Right ventricle myocardium inferior (tissue), 1 donor: Measurements from ENCODE around the gene RNF39. TPM values are rescaled to one million over a fixed set of nuclear protein-coding genes. Genes with fewer than 3 reads are reported as not detected.
A peak's percentile ranks its signal among the peaks of the same experiment; 100 is the strongest.

Experiments used
- ATAC-seq: fragments of 200-7000 bp; cut with Tn5 transposase; one replicate; pipeline ENCODE4 v1.9.1; 2020; ENCODE audit warnings: mild to moderate bottlenecking, moderate library complexity
- DNase-seq: peaks from one replicate; pipeline ENCODE4 v3.0.0; 2021; ENCODE audit errors: missing footprints
- intact Hi-C: fragments of 100-400 bp; cut with DNase I; formaldehyde crosslinking; loops from one replicate; pipeline ENCODE4 v1.11.0; 2022
- total RNA-seq: library from RNA; stranded (reverse); fragmentation: NEBNext Ultra II Directional; extraction: Animal tissue kit (Norgen Biotek cat#: 25700); gene quantifications from one replicate; pipeline ENCODE4 v1.2.1, GENCODE V29; 2021
- donor health status: DM: no; HTN: yes; CAD: no; lungs with severe emphysema.

Gene RNF39
- total RNA-seq, 1 donor from 2014 or later: not detected

DNA sequence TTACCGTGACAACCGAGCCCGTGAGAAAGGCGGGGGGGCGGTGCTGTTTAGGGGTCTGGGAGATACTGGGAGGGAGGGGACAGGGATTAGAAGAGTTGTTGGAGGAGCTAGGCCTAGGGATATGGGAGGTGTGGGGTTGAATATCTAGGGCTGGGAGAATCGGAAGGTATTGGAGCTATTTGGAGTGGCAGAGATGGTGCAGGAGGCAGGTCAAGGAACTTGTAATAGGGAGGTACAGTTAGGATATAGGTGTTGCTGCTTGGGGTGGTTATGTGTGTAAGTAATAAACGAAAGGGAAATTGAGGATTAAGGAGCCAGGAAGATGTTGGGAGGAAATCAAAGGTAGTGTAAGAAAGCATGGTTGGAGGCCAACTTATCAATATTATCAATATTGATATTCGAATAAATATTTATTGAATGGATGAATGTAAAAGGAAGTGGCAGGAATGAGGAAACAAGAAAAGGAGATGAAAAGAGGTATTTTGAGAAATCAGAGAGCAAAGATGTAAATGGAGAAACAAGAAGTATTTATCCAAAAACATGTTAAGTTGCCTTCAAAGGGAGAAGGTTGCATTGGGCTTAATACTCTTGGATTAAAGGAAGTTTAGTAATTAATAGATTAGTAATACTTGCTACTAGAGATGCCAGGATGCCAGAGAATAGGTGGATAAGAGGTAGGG, 8.0 kb downstream of the RNF39 start:
- ATAC-seq (no peak), DNase-seq (peak; percentile 91)
- intact Hi-C loops: loop anchor here (2.0 kb wide), 1 partner anchor 33 kb away; no protein-coding TSS in a partner anchor

DNA sequence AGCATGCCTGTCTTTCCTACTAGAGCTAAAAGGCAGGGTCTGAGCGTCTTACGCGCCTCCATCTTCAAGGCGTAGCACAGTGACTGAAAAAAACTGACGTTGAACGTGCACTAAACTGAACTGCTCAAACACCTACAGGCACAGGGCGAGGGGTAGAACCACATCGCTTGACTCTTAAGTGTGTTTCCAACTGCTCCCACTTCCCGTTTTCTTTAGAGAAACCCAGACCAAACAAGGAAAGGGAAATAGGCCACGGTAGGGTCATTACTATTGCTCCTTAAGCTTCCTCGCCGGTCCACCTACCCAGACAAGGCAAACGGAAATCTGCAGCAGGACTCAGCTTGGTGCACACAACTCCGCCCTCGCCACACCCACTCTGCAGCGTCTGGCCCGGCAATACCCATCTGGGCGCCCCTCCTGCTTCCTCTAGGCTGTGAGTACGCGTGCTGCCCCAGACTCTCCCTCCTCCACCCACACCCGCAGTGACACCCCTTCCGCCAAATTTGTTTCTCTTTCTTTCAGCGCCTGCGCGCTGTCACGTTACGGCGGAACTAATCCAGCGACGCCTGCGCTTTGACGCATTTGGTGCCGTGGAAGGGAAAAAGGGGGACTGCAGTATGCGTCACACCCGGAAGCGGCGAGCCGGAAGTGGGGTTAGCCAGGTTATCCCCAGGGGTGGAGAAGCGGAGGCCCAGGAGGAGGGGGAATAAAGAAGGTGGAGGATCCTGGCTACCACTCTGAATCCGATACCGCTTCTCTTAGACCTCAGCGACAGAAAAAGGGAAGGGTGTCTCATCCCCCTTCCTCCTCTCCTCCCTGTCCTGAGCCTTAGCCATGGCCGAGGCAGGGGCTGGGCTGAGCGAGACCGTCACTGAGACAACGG, 8.8 kb downstream of the RNF39 start, which contains the start of gene PPP1R11:
TSS of gene PPP1R11 (plus strand) at position 622 of the 883 bp plus-strand sequence. CDS start at position 835, 213 bp downstream.
- DNase-seq (peak; percentile 99), ATAC-seq (peak; percentile 99)
- intact Hi-C loops: loop anchor here (2.0 kb wide), 1 partner anchor 34 kb away; no protein-coding TSS in a partner anchor

DNA sequence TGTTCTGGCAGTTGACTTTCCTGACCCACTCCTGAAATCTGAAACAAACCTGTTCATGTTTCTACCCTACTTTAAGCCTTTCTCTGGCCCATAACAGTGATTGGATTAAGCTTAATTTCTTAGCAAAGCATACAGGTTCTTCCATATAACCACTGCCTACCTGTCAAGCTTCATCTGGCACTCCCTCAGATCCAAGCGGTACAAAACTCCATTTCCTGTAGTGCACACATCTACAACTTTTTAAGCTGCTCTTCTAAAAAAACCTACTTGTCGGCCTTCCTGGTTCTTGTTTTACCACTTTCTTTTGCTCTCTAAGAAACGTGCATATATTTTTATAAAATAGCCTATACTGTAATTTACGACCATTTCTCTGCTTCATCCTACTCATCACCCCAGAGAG, 9.5 kb downstream of the RNF39 start:
- DNase-seq (no peak), ATAC-seq (no peak)
- intact Hi-C loops: loop anchor here (2.0 kb wide), 1 partner anchor 35 kb away; no protein-coding TSS in a partner anchor

DNA sequence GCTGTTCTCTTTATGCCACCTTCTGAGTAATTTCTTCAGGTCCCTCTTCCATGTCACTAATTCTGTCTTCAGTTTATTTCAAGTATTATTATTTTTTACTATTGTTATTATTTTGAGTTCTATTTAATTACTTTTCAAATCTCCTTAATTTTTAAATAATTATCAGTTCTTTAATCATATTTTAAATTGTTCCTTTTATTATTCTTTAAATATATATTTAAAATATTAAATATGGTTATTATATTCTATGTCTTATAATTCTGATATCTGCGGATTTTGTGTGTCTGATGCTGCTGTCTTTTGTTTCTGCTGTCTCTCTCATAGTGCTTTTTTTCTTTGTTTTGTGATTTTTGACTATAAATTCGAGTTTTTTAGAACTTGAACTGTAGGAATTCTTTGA, 12.3 kb downstream of the RNF39 start:
- intact Hi-C loops: no loop called here
- ATAC-seq: no peak
- DNase-seq: no peak

DNA sequence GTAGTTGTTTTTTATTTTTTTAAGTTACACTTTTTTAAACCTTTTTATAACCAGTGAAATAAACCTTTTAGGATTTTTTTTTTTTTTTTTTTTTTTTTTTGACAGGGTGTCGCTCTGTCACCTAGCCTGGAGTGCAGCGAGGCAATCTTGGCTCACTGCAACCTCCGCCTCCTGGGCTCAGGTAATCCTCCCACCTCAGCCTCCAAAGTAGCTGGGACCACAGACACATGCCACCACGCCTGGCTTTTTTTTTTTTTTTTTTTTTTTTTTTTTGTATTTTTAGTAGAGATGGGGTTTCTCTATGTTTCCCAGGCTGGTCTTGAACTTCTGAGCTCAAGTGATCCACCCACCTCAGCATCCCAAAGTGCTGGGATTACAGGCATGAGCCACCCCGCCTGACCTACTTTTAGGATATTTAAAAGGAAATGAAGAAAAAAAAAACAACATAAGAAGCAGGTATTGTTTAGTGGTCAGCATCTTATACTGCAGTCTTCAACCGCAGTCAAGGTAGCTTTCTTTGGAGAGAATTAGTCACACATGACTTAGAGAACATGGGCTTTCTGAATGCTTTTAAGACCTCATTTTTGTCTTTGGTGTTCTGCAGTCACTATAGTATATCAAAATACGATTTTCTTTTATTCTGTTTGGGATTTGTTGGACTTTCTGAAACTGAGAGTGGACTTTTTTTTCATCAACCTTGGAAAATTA, 12.9 kb downstream of the RNF39 start:
- DNase-seq (no peak), ATAC-seq (no peak)
- intact Hi-C loops: no loop called here

DNA sequence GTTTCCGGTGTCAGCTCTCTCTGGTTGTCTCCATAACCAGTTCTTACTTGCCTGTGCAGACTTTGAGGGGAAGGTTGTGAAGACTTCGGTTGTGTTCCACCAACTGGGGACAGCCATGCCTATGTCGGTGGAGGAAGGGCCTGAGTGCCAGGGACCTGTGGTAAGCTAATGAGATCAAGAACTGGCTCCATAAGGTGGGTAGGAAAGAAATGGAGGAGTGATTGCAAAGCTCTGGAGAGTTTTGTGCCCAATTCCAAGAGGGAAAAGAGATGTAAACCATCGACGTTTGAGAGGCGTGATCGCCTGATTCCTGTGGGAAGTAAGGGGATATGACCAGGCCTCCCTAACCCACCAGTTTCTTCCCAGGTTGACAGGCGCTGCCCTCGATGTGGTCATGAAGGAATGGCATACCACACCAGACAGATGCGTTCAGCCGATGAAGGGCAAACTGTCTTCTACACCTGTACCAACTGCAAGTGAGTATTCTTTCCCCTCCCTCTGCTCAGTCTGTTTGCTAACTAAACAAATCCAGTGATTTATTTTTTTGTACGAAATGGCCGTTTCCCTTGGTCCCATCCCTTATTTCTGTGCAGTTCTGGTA, 13.6 kb downstream of the RNF39 start:
- intact Hi-C loops: loop anchor here (2.0 kb wide), 1 partner anchor 85 kb away; no protein-coding TSS in a partner anchor
- peak; percentile 5 for ATAC-seq
- DNase-seq: no peak

DNA sequence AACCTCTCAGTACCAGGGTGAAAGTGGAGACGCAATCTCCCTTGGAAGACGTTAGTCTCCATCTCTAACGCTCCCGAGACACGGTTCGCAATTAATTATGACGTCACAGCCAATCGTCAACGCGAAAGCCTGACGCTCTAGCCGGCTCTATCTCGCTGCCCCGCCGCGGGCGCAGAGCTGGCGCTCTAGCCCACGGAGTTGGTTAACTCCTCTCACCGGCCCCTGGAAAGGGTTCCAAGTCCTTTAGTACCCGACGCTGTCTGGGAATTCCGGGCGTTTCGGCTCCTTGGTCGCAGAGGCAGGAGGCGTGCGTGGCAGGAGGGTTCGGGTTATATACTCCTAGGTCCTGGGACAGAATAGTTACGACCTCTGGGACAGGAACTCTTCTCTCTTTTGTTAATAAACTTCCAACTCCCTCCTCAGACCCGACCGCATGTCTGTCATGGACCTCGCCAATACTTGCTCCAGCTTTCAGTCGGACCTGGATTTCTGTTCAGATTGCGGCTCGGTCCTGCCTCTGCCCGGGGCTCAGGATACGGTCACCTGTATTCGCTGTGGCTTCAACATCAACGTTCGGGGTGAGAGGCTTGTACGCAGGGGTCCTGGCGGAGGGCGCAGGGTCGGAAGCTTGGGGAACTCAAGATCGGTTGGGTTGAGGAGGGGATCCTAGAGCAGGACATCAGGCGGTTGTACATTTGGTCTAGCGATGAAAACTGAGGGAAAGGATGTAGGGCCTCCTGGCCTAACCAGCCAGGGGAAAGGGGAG, 14.3 kb downstream of the RNF39 start, which contains the start of gene POLR1H:
TSS of gene POLR1H (plus strand) at position 174 of the 766 bp plus-strand sequence. CDS start at position 434, 260 bp downstream.
- peak; percentile 98 for ATAC-seq
- peak; percentile 94 for DNase-seq
- intact Hi-C loops: loop anchor here (2.0 kb wide), 1 partner anchor 84 kb away; no protein-coding TSS in a partner anchor

DNA sequence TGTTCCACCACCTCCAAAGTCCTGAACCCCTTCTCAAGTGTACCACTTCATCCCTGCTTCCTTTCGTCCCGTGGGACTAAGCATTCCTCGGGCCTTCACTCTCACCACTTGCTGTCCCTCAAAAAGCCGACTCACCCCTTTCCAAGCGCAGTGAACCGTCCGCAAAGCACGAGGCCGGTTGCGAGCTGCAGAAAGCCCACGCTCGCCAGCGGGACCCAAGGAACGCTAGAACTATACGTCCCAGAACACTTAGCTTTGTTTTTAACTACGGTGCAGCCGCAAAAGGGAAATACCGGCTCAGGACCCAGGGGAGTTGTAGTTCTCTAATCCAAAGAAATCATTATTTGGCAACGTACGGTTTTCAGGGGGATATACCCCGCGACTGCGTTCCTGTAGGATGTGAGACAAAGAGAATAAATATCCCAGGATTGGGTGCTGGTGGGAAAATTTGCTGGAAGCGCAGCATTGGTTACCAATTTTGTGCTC, 14.9 kb downstream of the RNF39 start:
- peak; percentile 65 for DNase-seq
- intact Hi-C loops: loop anchor here (2.0 kb wide), 1 partner anchor 84 kb away; no protein-coding TSS in a partner anchor
- peak; percentile 21 for ATAC-seq

DNA sequence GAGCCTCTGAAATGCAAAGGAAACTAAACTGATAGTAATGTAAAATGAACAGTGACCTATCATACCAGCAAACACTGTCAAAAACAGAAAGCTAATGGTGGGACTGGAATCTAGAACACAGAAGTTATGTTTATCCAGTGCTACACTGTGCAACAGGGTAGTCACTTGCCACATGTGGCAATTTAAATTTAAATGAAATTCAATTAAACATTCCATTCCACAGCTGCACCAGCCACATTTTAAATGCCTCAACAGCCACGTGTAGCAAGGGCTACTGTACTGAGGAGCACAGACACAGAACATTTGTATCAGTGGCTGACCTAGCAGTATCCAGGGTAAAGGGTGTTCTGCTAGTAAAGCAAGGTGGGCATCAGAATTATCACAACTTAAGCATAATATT, 20.1 kb downstream of the RNF39 start:
- intact Hi-C loops: no loop called here

DNA sequence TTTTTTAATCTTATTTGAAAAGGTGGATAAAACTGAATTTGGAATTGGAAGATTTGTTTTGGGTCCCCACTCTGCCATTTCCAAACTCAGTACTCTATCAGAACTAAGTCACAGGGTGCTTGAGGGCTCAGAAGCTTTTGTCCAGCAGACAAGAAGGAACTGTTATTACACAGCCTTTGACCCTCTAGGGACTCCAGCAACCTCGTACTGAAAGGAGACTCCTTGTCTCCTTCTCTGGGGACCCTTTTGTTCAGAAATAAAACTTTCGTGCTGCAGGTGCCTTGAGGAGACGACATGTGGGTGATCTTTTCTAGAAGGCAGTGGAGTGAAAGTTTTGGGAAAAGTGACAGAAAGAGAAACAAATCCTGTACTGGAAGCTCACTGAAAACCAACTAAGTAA, 21.9 kb downstream of the RNF39 start:
- intact Hi-C loops: no loop called here
- no peak for ATAC-seq
- no peak for DNase-seq

More for the DNA sequence above, 20.1 kb downstream of the RNF39 start:
- DNase-seq (no peak), ATAC-seq (no peak)

DNA sequence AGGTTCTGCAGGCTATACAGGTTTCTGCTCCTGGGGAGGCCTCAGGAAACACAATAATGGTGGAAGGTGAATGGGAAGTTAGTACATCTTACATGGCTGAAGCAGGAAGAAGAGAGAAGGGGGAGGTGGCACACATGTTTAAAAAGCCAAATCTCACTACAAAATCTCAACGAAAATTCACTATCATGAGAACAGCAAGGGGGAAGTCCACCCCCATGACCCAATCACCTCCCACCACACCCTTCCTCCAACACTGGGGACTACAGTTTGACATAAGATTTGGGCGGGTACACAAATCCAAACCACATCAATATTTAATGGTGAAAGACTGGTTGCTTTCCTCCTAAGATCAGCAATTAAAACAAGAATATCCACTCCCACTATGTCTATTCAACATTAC, 28.3 kb downstream of the RNF39 start:
- ATAC-seq: no peak
- intact Hi-C loops: no loop called here
- no peak for DNase-seq

DNA sequence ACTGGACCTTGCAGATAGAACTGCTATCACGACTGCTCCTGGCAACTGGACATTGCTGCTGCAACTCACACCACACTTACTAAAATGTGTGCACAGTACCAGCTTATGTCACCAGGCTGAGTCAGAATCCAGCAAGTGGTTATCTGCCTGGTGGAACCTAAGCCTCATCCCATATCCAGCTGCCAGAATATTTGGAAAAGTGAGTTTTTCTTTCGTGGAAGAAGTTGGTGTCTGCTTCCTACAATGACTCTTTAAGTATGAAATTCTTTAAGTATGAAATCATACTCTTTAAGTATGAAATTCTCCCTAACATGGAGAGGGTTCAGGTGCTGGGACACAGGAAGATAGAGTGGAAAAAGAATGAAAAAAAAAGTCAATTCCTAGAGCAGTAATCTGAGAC, 30.9 kb downstream of the RNF39 start:
- DNase-seq (no peak), ATAC-seq (no peak)
- intact Hi-C loops: no loop called here

DNA sequence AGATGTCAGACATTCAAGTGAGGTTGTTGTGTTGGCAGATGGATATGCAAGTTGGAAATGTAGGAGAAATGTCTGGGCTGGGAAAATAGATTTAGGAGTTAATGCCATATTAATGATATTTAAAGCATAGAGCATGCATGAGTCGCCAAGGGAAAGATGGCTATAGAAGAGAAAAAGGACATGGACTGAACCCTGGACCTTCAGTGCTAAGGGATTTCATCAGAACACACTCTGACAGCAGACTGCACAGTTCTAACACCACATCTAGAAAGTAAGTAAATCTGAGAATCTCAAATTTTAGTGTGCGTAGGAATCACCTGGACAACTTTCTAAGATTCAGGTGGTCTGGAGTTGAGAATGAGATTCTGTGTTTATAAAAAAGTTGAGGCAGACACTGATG, 31.8 kb downstream of the RNF39 start:
- intact Hi-C loops: no loop called here
- ATAC-seq (no peak), DNase-seq (no peak)

DNA sequence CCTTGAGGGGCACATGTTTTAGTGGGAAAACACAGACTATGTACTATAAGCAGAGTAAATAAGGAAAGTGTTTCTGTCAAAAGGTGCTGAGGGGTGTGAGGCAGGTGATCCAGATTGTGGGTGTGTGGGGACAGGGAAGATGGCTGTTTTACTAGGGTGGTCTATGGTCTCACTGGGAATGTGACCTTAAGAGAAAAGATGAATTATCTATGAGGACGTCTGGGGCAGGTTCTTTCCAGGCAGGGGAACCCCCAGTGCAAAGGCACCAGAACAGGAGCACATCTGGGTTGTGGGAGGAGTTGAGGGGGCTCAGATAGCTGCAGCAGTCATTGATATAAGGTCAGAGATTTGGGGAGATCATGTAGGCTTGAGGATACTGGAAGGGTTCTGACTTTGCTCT, 32.7 kb downstream of the RNF39 start:
- intact Hi-C loops: no loop called here
- DNase-seq (no peak), ATAC-seq (no peak)

DNA sequence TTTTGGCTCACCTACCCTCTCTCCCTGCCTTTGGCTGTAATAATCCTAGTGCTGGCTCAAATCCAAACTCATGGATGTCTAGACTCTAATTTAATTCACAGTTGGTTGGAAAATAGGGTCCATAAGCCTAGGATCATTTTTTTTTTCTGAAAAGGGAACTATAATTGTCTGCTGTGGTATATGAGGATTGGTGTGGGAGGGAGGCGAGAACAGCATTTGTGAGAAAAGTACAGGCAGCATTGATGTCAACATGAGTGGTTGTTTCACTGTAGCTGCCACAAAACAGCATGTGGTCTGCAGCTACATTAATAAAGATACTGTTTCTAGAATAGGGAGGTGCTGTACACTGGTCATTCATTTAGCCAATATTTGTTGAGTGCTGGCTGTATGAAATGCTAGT, 33.1 kb downstream of the RNF39 start:
- ATAC-seq (no peak), DNase-seq (no peak)
- intact Hi-C loops: no loop called here

DNA sequence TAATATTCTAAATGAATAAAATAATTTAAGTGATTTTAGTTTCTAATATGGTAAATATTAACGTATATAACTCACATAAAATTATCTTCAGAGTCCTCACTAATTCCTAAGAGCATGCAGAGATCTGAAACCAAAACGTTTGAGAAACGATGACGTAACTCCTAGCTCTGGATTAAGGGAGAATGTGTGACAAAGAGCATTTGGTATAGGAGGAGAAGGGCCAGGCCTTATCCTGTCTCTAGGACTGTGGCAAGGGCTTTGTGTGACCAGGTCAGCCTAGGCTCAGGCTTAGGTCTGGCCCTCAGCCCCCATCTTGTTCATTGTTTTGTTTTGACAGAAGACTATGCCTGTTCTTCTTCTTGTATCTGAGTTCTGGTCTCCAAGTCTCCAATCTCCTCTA, 33.7 kb downstream of the RNF39 start:
- no peak for DNase-seq
- no peak for ATAC-seq
- intact Hi-C loops: no loop called here

DNA sequence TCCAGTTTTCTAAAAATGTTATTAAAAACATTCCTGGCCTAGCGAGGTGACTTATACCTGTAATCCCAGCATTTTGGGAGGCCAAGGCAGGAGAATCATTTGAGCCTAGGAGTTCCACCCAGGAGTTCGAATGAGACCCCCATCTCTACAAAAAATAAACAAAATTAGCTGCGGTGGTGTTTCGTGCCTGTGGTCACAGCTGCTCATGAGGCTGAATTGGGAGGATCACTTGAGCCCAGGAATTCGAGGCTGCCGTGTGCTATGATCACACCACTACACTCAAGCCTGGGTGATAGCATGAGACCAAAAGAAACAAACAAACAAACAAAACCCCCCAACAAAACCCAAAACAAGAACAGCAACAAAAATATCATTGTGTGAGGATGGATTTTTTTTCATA, 34.3 kb downstream of the RNF39 start:
- ATAC-seq (no peak), DNase-seq (no peak)
- intact Hi-C loops: no loop called here
